ENCODE results near the gene ZBTB26.
"Not testable (repeated sequence)": the region's sequence is repeated elsewhere in the genome, so short reads cannot be mapped to it uniquely, and the experiment has no call there.

Gene ZBTB26

GRCh38 chr9:122922713-122923112 lies 8.6 kb downstream of the ZBTB26 start:
- no peak overlapping the region for H3K4me3 ChIP-seq (ENCODE audit: low read length)
- H3K9me3 ChIP-seq (replicated peaks; ENCODE audit: low read length): no peaks in the 10 kb centered on the region
- H3K4me1 ChIP-seq (ENCODE audit: control insufficient read depth, insufficient read depth, low read length): no peaks in the 10 kb centered on the region
- no peaks in the 10 kb centered on the region for H3K27me3 ChIP-seq (ENCODE audit: control insufficient read depth, insufficient read depth, low read length)
- H3K36me3 ChIP-seq (ENCODE audit: insufficient read depth, low read length): peaks cover 11% of the 10 kb centered on the region
- H3K9ac ChIP-seq (ENCODE audit: low read depth, low read length): no peak overlapping the region
- no peak overlapping the region for H3K4me2 ChIP-seq (ENCODE audit: low read length)

- peaks cover 11% of the 10 kb centered on the region for H3K36me3 ChIP-seq (ENCODE audit: insufficient read depth, low read length)
- H3K9me3 ChIP-seq (replicated peaks; ENCODE audit: low read length): no peaks in the 10 kb centered on the region
- H3K27me3 ChIP-seq (ENCODE audit: control insufficient read depth, insufficient read depth, low read length): no peaks in the 10 kb centered on the region
- no peak overlapping the region for H3K9ac ChIP-seq (ENCODE audit: low read depth, low read length)
- no peak overlapping the region for H3K4me3 ChIP-seq (ENCODE audit: low read length)
- no peaks in the 10 kb centered on the region for H3K4me1 ChIP-seq (ENCODE audit: control insufficient read depth, insufficient read depth, low read length)
- H3K4me2 ChIP-seq (ENCODE audit: low read length): no peak overlapping the region
Measured at GRCh38 chr9:122918310-122918709, 13.0 kb downstream of the ZBTB26 start.

- H3K9me3 ChIP-seq (replicated peaks; ENCODE audit: low read length): no peaks in the 10 kb centered on the region
Measured at GRCh38 chr9:122912964-122913673, 18.2 kb downstream of the ZBTB26 start, which contains the start of gene ZBTB6. ZBTB6 (minus strand) TSS chr9:122913323; CDS start chr9:122912072, 1,251 bp downstream.

GRCh38 chr9:122912671-122912963 lies 18.7 kb downstream of the ZBTB26 start:
- Histone ChIP-seq H3K4me2 (ENCODE audit: low read length) (peak overlapping the region; percentile 80), H3K4me3 (ENCODE audit: low read length) (peak overlapping the region; percentile 92), H3K9ac (ENCODE audit: low read depth, low read length) (peak overlapping the region; percentile 90), H3K27me3 (ENCODE audit: control insufficient read depth, insufficient read depth, low read length) (no peaks in the 10 kb centered on the region), H3K36me3 (ENCODE audit: insufficient read depth, low read length) (peaks cover 17% of the 10 kb centered on the region), H3K4me1 (ENCODE audit: control insufficient read depth, insufficient read depth, low read length) (peaks cover 9% of the 10 kb centered on the region), H3K9me3 (replicated peaks; ENCODE audit: low read length) (no peaks in the 10 kb centered on the region)

More at GRCh38 chr9:122912964-122913673, 18.2 kb downstream of the ZBTB26 start, which contains the start of gene ZBTB6:
- Histone ChIP-seq H3K36me3 (ENCODE audit: insufficient read depth, low read length) (peaks cover 17% of the 10 kb centered on the region), H3K4me3 (ENCODE audit: low read length) (peak within 1 kb of the TSS; percentile 92), H3K27me3 (ENCODE audit: control insufficient read depth, insufficient read depth, low read length) (no peaks in the 10 kb centered on the region), H3K4me1 (ENCODE audit: control insufficient read depth, insufficient read depth, low read length) (peaks cover 9% of the 10 kb centered on the region), H3K9ac (ENCODE audit: low read depth, low read length) (peak within 1 kb of the TSS; percentile 90), H3K4me2 (ENCODE audit: low read length) (peak within 1 kb of the TSS; percentile 80)

GRCh38 chr9:122906122-122906521 lies 25.2 kb downstream of the ZBTB26 start:
- H3K27me3 ChIP-seq (ENCODE audit: control insufficient read depth, insufficient read depth, low read length); H3K9ac ChIP-seq (ENCODE audit: low read depth, low read length); H3K36me3 ChIP-seq (ENCODE audit: insufficient read depth, low read length); H3K9me3 ChIP-seq (replicated peaks; ENCODE audit: low read length); H3K4me3 ChIP-seq (ENCODE audit: low read length); H3K4me2 ChIP-seq (ENCODE audit: low read length): not testable (repeated sequence)
- peaks cover 13% of the 10 kb centered on the region for H3K4me1 ChIP-seq (ENCODE audit: control insufficient read depth, insufficient read depth, low read length)

GRCh38 chr9:122904823-122905710 lies 26.2 kb downstream of the ZBTB26 start, which contains the start of gene RC3H2:
RC3H2 (minus strand) TSS chr9:122905359; CDS start chr9:122897509, 7,850 bp downstream.
- H3K4me2 ChIP-seq (ENCODE audit: low read length): peak within 1 kb of the TSS; percentile 89
- peaks cover 16% of the 10 kb centered on the region for H3K4me1 ChIP-seq (ENCODE audit: control insufficient read depth, insufficient read depth, low read length)
- H3K9ac ChIP-seq (ENCODE audit: low read depth, low read length): peak within 1 kb of the TSS; percentile 97

GRCh38 chr9:122904466-122904822 lies 26.9 kb downstream of the ZBTB26 start:
- H3K9ac ChIP-seq (ENCODE audit: low read depth, low read length): peak overlapping the region; percentile 97

More at GRCh38 chr9:122904823-122905710, 26.2 kb downstream of the ZBTB26 start, which contains the start of gene RC3H2:
- peak within 1 kb of the TSS; percentile 85 for H3K4me3 ChIP-seq (ENCODE audit: low read length)
- no peaks in the 10 kb centered on the region for H3K9me3 ChIP-seq (replicated peaks; ENCODE audit: low read length)
- no peaks in the 10 kb centered on the region for H3K36me3 ChIP-seq (ENCODE audit: insufficient read depth, low read length)
- no peaks in the 10 kb centered on the region for H3K27me3 ChIP-seq (ENCODE audit: control insufficient read depth, insufficient read depth, low read length)

GRCh38 chr9:122900791-122901190 lies 30.5 kb downstream of the ZBTB26 start:
- Histone ChIP-seq H3K4me2 (ENCODE audit: low read length) (peak overlapping the region; percentile 71), H3K9me3 (replicated peaks; ENCODE audit: low read length) (no peaks in the 10 kb centered on the region), H3K36me3 (ENCODE audit: insufficient read depth, low read length) (peaks cover 15% of the 10 kb centered on the region), H3K9ac (ENCODE audit: low read depth, low read length) (peak overlapping the region; percentile 62), H3K27me3 (ENCODE audit: control insufficient read depth, insufficient read depth, low read length) (no peaks in the 10 kb centered on the region), H3K4me3 (ENCODE audit: low read length) (peak overlapping the region; percentile 1), H3K4me1 (ENCODE audit: control insufficient read depth, insufficient read depth, low read length) (peaks cover 21% of the 10 kb centered on the region)

More at GRCh38 chr9:122904466-122904822, 26.9 kb downstream of the ZBTB26 start:
- no peaks in the 10 kb centered on the region for H3K36me3 ChIP-seq (ENCODE audit: insufficient read depth, low read length)
- H3K4me1 ChIP-seq (ENCODE audit: control insufficient read depth, insufficient read depth, low read length): peaks cover 16% of the 10 kb centered on the region
- H3K4me3 ChIP-seq (ENCODE audit: low read length): peak overlapping the region; percentile 85
- peak overlapping the region; percentile 89 for H3K4me2 ChIP-seq (ENCODE audit: low read length)
- H3K27me3 ChIP-seq (ENCODE audit: control insufficient read depth, insufficient read depth, low read length): no peaks in the 10 kb centered on the region
- H3K9me3 ChIP-seq (replicated peaks; ENCODE audit: low read length): no peaks in the 10 kb centered on the region

GRCh38 chr9:122897969-122898368 lies 33.3 kb downstream of the ZBTB26 start:
- Histone ChIP-seq H3K27me3 (ENCODE audit: control insufficient read depth, insufficient read depth, low read length) (no peaks in the 10 kb centered on the region), H3K4me1 (ENCODE audit: control insufficient read depth, insufficient read depth, low read length) (peaks cover 16% of the 10 kb centered on the region), H3K9me3 (replicated peaks; ENCODE audit: low read length) (no peaks in the 10 kb centered on the region), H3K36me3 (ENCODE audit: insufficient read depth, low read length) (peaks cover 24% of the 10 kb centered on the region), H3K4me3 (ENCODE audit: low read length) (no peak overlapping the region), H3K4me2 (ENCODE audit: low read length) (peak overlapping the region; percentile 16), H3K9ac (ENCODE audit: low read depth, low read length) (peak overlapping the region; percentile 5)

- Histone ChIP-seq H3K4me2 (ENCODE audit: low read length) (no peak overlapping the region), H3K4me1 (ENCODE audit: control insufficient read depth, insufficient read depth, low read length) (no peaks in the 10 kb centered on the region), H3K9me3 (replicated peaks; ENCODE audit: low read length) (no peaks in the 10 kb centered on the region), H3K27me3 (ENCODE audit: control insufficient read depth, insufficient read depth, low read length) (no peaks in the 10 kb centered on the region), H3K4me3 (ENCODE audit: low read length) (no peak overlapping the region), H3K9ac (ENCODE audit: low read depth, low read length) (no peak overlapping the region), H3K36me3 (ENCODE audit: insufficient read depth, low read length) (peaks cover 69% of the 10 kb centered on the region)
Measured at GRCh38 chr9:122888480-122888879, 42.8 kb downstream of the ZBTB26 start.

- no peaks in the 10 kb centered on the region for H3K4me1 ChIP-seq (ENCODE audit: control insufficient read depth, insufficient read depth, low read length)
- peaks cover 62% of the 10 kb centered on the region for H3K36me3 ChIP-seq (ENCODE audit: insufficient read depth, low read length)
- H3K9ac ChIP-seq (ENCODE audit: low read depth, low read length): no peak overlapping the region
- no peak overlapping the region for H3K4me3 ChIP-seq (ENCODE audit: low read length)
- no peaks in the 10 kb centered on the region for H3K9me3 ChIP-seq (replicated peaks; ENCODE audit: low read length)
- no peaks in the 10 kb centered on the region for H3K27me3 ChIP-seq (ENCODE audit: control insufficient read depth, insufficient read depth, low read length)
- no peak overlapping the region for H3K4me2 ChIP-seq (ENCODE audit: low read length)
Measured at GRCh38 chr9:122883125-122883524, 48.2 kb downstream of the ZBTB26 start.
